DOHH2 (cell line): ENCODE results near the gene LEPR.

Experiments
- H3F3A ChIP-seq: fragments of 200-600 bp; sonication (generic), shearing (Covaris generic); 2 replicates; pipeline ENCODE4 v1.6.0; 2016; ENCODE audit warnings: antibody characterized with exemption, mild to moderate bottlenecking; ENCODE audit not compliant: control insufficient read depth, insufficient read depth
- H3K27ac ChIP-seq: fragments of 200-600 bp; sonication (generic); 2 replicates; pipeline ENCODE4 v1.5.1; 2014; ENCODE audit warnings: low read depth, mild to moderate bottlenecking, low read length, moderate library complexity
- H3K27me3 ChIP-seq: fragments of 200-600 bp; sonication (generic); 2 replicates; pipeline ENCODE4 v1.6.1; 2014; ENCODE audit warnings: mild to moderate bottlenecking, low read length, mixed read lengths; ENCODE audit not compliant: control insufficient read depth
- H3K36me3 ChIP-seq: fragments of 200-600 bp; sonication (generic); 2 replicates; pipeline ENCODE4 v1.6.1; 2014; ENCODE audit warnings: mild to moderate bottlenecking, low read length, moderate library complexity, mixed read lengths; ENCODE audit not compliant: control insufficient read depth
- H3K4me1 ChIP-seq: fragments of 200-600 bp; sonication (generic); 2 replicates; pipeline ENCODE4 v1.6.1; 2014; ENCODE audit warnings: mild to moderate bottlenecking, low read length, mixed read lengths; ENCODE audit not compliant: control insufficient read depth
- H3K4me2 ChIP-seq: fragments of 200-600 bp; sonication (generic); 2 replicates; pipeline ENCODE4 v1.6.0; 2014; ENCODE audit warnings: mild to moderate bottlenecking, low read length, moderate library complexity
- H3K4me3 ChIP-seq: fragments of 200-600 bp; sonication (generic); 2 replicates; pipeline ENCODE4 v1.5.1; 2014; ENCODE audit warnings: mild to moderate bottlenecking, low read length, mixed read lengths
- H3K79me2 ChIP-seq: fragments of 200-600 bp; sonication (generic); 2 replicates; pipeline ENCODE4 v1.6.1; 2014; ENCODE audit warnings: mild to moderate bottlenecking, low read length, mixed read lengths; ENCODE audit not compliant: control insufficient read depth
- H3K9me2 ChIP-seq: fragments of 200-600 bp; sonication (generic); replicated peaks from 2 replicates; pipeline ENCODE4 v1.6.1; 2014; ENCODE audit warnings: mild to moderate bottlenecking, low read length, mixed read lengths; ENCODE audit not compliant: control insufficient read depth
- H3K9me3 ChIP-seq: fragments of 200-600 bp; sonication (generic); 2 replicates; pipeline ENCODE4 v1.6.1; 2014; ENCODE audit warnings: antibody characterized with exemption, low read length, mixed read lengths; ENCODE audit not compliant: control insufficient read depth, insufficient read depth
- H4K20me1 ChIP-seq: fragments of 200-600 bp; sonication (generic); 2 replicates; pipeline ENCODE4 v1.6.0; 2014; ENCODE audit warnings: low read depth, mild to moderate bottlenecking, antibody characterized with exemption, low read length, moderate library complexity; ENCODE audit not compliant: control insufficient read depth, insufficient read depth
- EZH2phosphoT487 ChIP-seq: fragments of 200-600 bp; sonication (generic); IDR thresholded peaks from 2 replicates; pipeline ENCODE4 v1.6.1; 2017; ENCODE audit warnings: borderline replicate concordance, mild to moderate bottlenecking, antibody characterized with exemption, low read length, moderate library complexity, mixed read lengths
- TF ChIP-seq, protein P1 (sequence below): fragments of 200-600 bp; sonication (generic); IDR thresholded peaks from one replicate; pipeline ENCODE4 v1.5.1; 2014; ENCODE audit warnings: antibody characterized with exemption, mild to moderate bottlenecking, low read depth, low read length; ENCODE audit not compliant: poor library complexity, severe bottlenecking

Gene LEPR

DNA sequence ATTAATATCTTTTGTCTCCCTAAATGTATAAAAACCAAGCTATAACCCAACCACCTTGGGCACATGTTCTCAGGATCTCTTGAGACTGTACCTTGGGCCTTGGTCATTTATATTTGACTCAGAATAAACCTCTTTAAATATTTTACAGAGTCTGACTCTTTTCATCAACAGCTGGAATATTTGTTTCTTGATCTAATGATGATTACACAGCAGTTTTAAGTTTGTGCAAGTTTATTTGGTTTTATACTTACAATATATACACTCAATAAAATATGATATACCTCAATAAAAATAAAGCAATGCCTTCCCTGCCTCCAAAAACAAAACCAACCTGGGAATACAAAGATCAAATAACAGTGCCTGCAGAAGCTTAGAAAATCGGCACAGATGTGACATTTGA lies 22.0 kb downstream of the LEPR start:
- H3K79me2 ChIP-seq = no peaks in the 10 kb centered on the region
- TF ChIP-seq EZH2phosphoT487 = no peak
- TF ChIP-seq, protein P1, sequence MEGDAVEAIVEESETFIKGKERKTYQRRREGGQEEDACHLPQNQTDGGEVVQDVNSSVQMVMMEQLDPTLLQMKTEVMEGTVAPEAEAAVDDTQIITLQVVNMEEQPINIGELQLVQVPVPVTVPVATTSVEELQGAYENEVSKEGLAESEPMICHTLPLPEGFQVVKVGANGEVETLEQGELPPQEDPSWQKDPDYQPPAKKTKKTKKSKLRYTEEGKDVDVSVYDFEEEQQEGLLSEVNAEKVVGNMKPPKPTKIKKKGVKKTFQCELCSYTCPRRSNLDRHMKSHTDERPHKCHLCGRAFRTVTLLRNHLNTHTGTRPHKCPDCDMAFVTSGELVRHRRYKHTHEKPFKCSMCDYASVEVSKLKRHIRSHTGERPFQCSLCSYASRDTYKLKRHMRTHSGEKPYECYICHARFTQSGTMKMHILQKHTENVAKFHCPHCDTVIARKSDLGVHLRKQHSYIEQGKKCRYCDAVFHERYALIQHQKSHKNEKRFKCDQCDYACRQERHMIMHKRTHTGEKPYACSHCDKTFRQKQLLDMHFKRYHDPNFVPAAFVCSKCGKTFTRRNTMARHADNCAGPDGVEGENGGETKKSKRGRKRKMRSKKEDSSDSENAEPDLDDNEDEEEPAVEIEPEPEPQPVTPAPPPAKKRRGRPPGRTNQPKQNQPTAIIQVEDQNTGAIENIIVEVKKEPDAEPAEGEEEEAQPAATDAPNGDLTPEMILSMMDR = no peak
- H3K9me2 ChIP-seq = no peaks in the 10 kb centered on the region
- 0 out of 2 replicates have a peak, but pooled peaks cover 8% of the 10 kb centered on the region for H3K27me3 ChIP-seq
- no peaks in the 10 kb centered on the region for H3K4me1 ChIP-seq
- no peaks in the 10 kb centered on the region for H3K36me3 ChIP-seq
- no peak overlapping the region for H3K27ac ChIP-seq
- no peaks in the 10 kb centered on the region for H3F3A ChIP-seq
- H3K9me3 ChIP-seq = no peaks in the 10 kb centered on the region
- no peak overlapping the region for H3K4me3 ChIP-seq
- H4K20me1 ChIP-seq = no peaks in the 10 kb centered on the region
- no peak overlapping the region for H3K4me2 ChIP-seq

DNA sequence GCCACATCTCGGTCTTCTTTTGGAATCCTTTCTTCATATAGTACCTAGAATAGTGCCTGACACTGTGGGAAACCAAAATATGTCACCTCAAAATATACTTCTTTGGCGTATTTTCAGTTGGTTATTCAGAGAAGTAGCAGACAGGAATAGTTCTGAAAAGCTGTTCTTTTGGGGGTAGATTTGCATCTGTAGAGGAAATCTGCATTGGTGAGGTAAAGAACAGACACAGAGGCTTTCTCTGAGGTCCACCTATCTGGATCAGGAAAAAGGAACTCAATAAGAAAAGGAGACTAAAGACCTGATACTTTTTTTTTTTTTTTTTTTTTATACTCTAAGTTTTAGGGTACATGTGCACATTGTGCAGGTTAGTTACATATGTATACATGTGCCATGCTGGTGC lies 23.2 kb downstream of the LEPR start:
- Histone ChIP-seq H3K4me1 (no peaks in the 10 kb centered on the region), H3K36me3 (no peaks in the 10 kb centered on the region), H4K20me1 (no peaks in the 10 kb centered on the region), H3K4me3 (no peak overlapping the region), H3K9me2 (no peaks in the 10 kb centered on the region), H3K9me3 (no peaks in the 10 kb centered on the region), H3K4me2 (no peak overlapping the region), H3K79me2 (no peaks in the 10 kb centered on the region), H3K27me3 (0 out of 2 replicates have a peak, but pooled peaks cover 8% of the 10 kb centered on the region), H3F3A (no peaks in the 10 kb centered on the region), H3K27ac (no peak overlapping the region)
- TF ChIP-seq, protein P1 = no peak
- no peak for TF ChIP-seq EZH2phosphoT487

DNA sequence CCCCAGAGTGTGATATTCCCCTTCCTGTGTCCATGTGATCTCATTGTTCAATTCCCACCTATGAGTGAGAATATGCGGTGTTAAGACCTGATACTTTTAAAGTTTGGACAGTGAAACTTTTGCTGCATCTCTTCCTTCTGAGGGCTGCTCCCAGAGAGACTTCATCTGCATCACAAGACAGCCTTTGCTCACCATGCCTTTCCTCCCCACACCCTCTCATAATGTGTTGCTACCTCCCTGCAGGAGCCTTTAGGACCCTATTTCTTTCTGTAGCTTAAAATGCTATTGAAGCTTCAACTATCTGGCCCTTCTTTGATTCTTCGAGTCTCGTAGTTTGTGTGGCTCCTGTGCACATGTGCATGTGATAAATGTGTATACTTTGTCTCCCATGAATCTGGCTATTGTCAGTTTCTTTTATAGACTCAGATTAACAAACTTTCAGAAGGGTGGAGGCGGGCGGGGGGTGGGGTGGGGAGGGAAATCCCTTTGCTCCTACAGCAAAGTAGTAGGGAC lies 23.7 kb downstream of the LEPR start:
- no peak overlapping the region for H3K4me2 ChIP-seq
- no peaks in the 10 kb centered on the region for H3F3A ChIP-seq
- no peak for TF ChIP-seq EZH2phosphoT487
- TF ChIP-seq, protein P1 = no peak
- no peak overlapping the region for H3K4me3 ChIP-seq
- no peaks in the 10 kb centered on the region for H3K79me2 ChIP-seq
- H3K9me2 ChIP-seq = no peaks in the 10 kb centered on the region
- H3K27me3 ChIP-seq = 0 out of 2 replicates have a peak, but pooled peaks cover 8% of the 10 kb centered on the region
- no peaks in the 10 kb centered on the region for H4K20me1 ChIP-seq
- no peaks in the 10 kb centered on the region for H3K36me3 ChIP-seq
- H3K9me3 ChIP-seq = no peaks in the 10 kb centered on the region
- no peak overlapping the region for H3K27ac ChIP-seq
- H3K4me1 ChIP-seq = no peaks in the 10 kb centered on the region

DNA sequence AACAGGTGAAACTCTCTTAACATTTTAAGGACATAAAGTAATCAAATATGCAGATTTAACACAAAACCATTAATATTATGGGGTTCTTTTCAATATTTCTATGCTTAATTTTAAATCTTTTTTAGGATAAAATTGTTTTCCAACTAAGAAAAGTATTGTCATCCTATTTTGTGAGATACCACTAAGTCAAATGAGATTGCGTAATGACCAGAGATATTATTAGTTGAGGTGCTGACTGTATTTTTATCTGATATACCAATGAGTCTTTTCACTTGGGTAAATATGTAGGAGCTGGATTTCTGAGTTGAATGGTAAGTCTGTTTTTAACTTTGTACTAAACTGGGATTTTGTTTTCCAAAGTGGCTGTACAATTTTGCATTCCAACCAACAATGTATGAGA lies 25.4 kb downstream of the LEPR start:
- Histone ChIP-seq H4K20me1 (no peaks in the 10 kb centered on the region), H3K4me2 (no peak overlapping the region), H3K27me3 (0 out of 2 replicates have a peak, but pooled peaks cover 8% of the 10 kb centered on the region), H3K9me3 (no peaks in the 10 kb centered on the region), H3K4me3 (no peak overlapping the region), H3F3A (no peaks in the 10 kb centered on the region), H3K27ac (no peak overlapping the region), H3K36me3 (no peaks in the 10 kb centered on the region), H3K4me1 (no peaks in the 10 kb centered on the region), H3K9me2 (no peaks in the 10 kb centered on the region), H3K79me2 (no peaks in the 10 kb centered on the region)
- no peak for TF ChIP-seq EZH2phosphoT487
- TF ChIP-seq, protein P1 = no peak
